ENCODE results near the gene PROM2.

PROM2 gene

GRCh38 chr2:95234286-95234785, 39.9 kb upstream of the PROM2 start:
- no peak overlapping the region for H3K4ac ChIP-seq (ENCODE audit: low read depth, low read length)
- H3K79me1 ChIP-seq (ENCODE audit: low read length), result no peaks in the 10 kb centered on the region
- H4K12ac ChIP-seq (ENCODE audit: low read depth, low read length), result no peak overlapping the region
- no CpG with 5 or more reads among the region's 5 CpGs for WGBS (ENCODE audit: extremely low coverage, insufficient coverage, insufficient read length)
- DNase-seq, result no peak
- no peak overlapping the region for H3K23ac ChIP-seq (ENCODE audit: low read length)
- no peak overlapping the region for H2BK5ac ChIP-seq (ENCODE audit: low read depth, low read length, poor library complexity)
- H3K9ac ChIP-seq (ENCODE audit: low read length), result no peak overlapping the region
- no peaks in the 10 kb centered on the region for H3K27me3 ChIP-seq (ENCODE audit: insufficient read depth, low read length)
- H2AK5ac ChIP-seq (ENCODE audit: low read length), result no peak overlapping the region
- H3K4me3 ChIP-seq (ENCODE audit: low read depth, low read length), result no peak overlapping the region
- H2AFZ ChIP-seq (ENCODE audit: insufficient read depth, low read length, poor library complexity), result no peak overlapping the region
- no peaks in the 10 kb centered on the region for H3K36me3 ChIP-seq (ENCODE audit: control insufficient read depth in 1 of 2, insufficient read depth in 2 of 2, low read length in 2 of 2)
- no peak overlapping the region for H3K14ac ChIP-seq (ENCODE audit: low read length)
- no peak overlapping the region for H4K91ac ChIP-seq (ENCODE audit: low read depth, low read length)
- H2BK12ac ChIP-seq (ENCODE audit: low read length), result no peak overlapping the region
- no peak overlapping the region for H3K27ac ChIP-seq (ENCODE audit: low read depth, low read length)
- H3K4me1 ChIP-seq (ENCODE audit: control insufficient read depth in 1 of 2, insufficient read depth in 2 of 2, low read length in 2 of 2), result peaks cover 0 to 3% of the 10 kb centered on the region in 2 experiments
- H3K18ac ChIP-seq (ENCODE audit: low read length), result no peak overlapping the region
- H3K9me3 ChIP-seq (ENCODE audit: insufficient read depth, low read depth, low read length), result no peaks in the 10 kb centered on the region
- no peak overlapping the region for H3K4me2 ChIP-seq (ENCODE audit: low read length)
- H3K79me2 ChIP-seq (ENCODE audit: control insufficient read depth, insufficient read depth, low read length, poor library complexity), result no peaks in the 10 kb centered on the region
- H4K8ac ChIP-seq (ENCODE audit: low read depth, low read length), result no peak overlapping the region
- no peak overlapping the region for H2BK120ac ChIP-seq (ENCODE audit: insufficient read depth, low read length, poor library complexity)

- no peak overlapping the region for H3K18ac ChIP-seq (ENCODE audit: low read length)
- H3K79me2 ChIP-seq (ENCODE audit: control insufficient read depth, insufficient read depth, low read length, poor library complexity), result no peaks in the 10 kb centered on the region
- H3K4me2 ChIP-seq (ENCODE audit: low read length), result no peak overlapping the region
- H3K14ac ChIP-seq (ENCODE audit: low read length), result no peak overlapping the region
- H4K8ac ChIP-seq (ENCODE audit: low read depth, low read length), result no peak overlapping the region
- no peak overlapping the region for H4K91ac ChIP-seq (ENCODE audit: low read depth, low read length)
- H3K79me1 ChIP-seq (ENCODE audit: low read length), result no peaks in the 10 kb centered on the region
- H2AK5ac ChIP-seq (ENCODE audit: low read length), result no peak overlapping the region
- H2AFZ ChIP-seq (ENCODE audit: insufficient read depth, low read length, poor library complexity), result no peak overlapping the region
- H3K27ac ChIP-seq (ENCODE audit: low read depth, low read length), result no peak overlapping the region
- no CpG with 5 or more reads among the region's 3 CpGs for WGBS (ENCODE audit: extremely low coverage, insufficient coverage, insufficient read length)
- no peak overlapping the region for H3K9ac ChIP-seq (ENCODE audit: low read length)
- no peak overlapping the region for H2BK12ac ChIP-seq (ENCODE audit: low read length)
- H3K23ac ChIP-seq (ENCODE audit: low read length), result no peak overlapping the region
- no peak overlapping the region for H2BK5ac ChIP-seq (ENCODE audit: low read depth, low read length, poor library complexity)
- H4K12ac ChIP-seq (ENCODE audit: low read depth, low read length), result no peak overlapping the region
- H2BK120ac ChIP-seq (ENCODE audit: insufficient read depth, low read length, poor library complexity), result no peak overlapping the region
- no peaks in the 10 kb centered on the region for H3K9me3 ChIP-seq (ENCODE audit: insufficient read depth, low read depth, low read length)
- no peak for DNase-seq
- no peak overlapping the region for H3K4me3 ChIP-seq (ENCODE audit: low read depth, low read length)
- no peaks in the 10 kb centered on the region for H3K36me3 ChIP-seq (ENCODE audit: control insufficient read depth in 1 of 2, insufficient read depth in 2 of 2, low read length in 2 of 2)
- no peaks in the 10 kb centered on the region for H3K27me3 ChIP-seq (ENCODE audit: insufficient read depth, low read length)
- peaks cover 0 to 3% of the 10 kb centered on the region in 2 experiments for H3K4me1 ChIP-seq (ENCODE audit: control insufficient read depth in 1 of 2, insufficient read depth in 2 of 2, low read length in 2 of 2)
- no peak overlapping the region for H3K4ac ChIP-seq (ENCODE audit: low read depth, low read length)
Observed at GRCh38 chr2:95234816-95235215, 39.4 kb upstream of the PROM2 start.

- H3K14ac ChIP-seq (ENCODE audit: low read length), result no peak overlapping the region
- no peak overlapping the region for H2AK5ac ChIP-seq (ENCODE audit: low read length)
- H3K4ac ChIP-seq (ENCODE audit: low read depth, low read length), result no peak overlapping the region
- no peak overlapping the region for H4K91ac ChIP-seq (ENCODE audit: low read depth, low read length)
- no peak overlapping the region for H2BK120ac ChIP-seq (ENCODE audit: insufficient read depth, low read length, poor library complexity)
- H3K4me3 ChIP-seq (ENCODE audit: low read depth, low read length), result no peak overlapping the region
- no peaks in the 10 kb centered on the region for H3K79me2 ChIP-seq (ENCODE audit: control insufficient read depth, insufficient read depth, low read length, poor library complexity)
- no peak overlapping the region for H2BK12ac ChIP-seq (ENCODE audit: low read length)
- no peaks in the 10 kb centered on the region for H3K79me1 ChIP-seq (ENCODE audit: low read length)
- no peaks in the 10 kb centered on the region for H3K36me3 ChIP-seq (ENCODE audit: control insufficient read depth in 1 of 2, insufficient read depth in 2 of 2, low read length in 2 of 2)
- no peak overlapping the region for H3K4me2 ChIP-seq (ENCODE audit: low read length)
- no peak overlapping the region for H4K8ac ChIP-seq (ENCODE audit: low read depth, low read length)
- H2AFZ ChIP-seq (ENCODE audit: insufficient read depth, low read length, poor library complexity), result no peak overlapping the region
- no peak overlapping the region for H2BK5ac ChIP-seq (ENCODE audit: low read depth, low read length, poor library complexity)
- H3K27me3 ChIP-seq (ENCODE audit: insufficient read depth, low read length), result no peaks in the 10 kb centered on the region
- H3K18ac ChIP-seq (ENCODE audit: low read length), result no peak overlapping the region
- H3K9ac ChIP-seq (ENCODE audit: low read length), result no peak overlapping the region
- H4K12ac ChIP-seq (ENCODE audit: low read depth, low read length), result no peak overlapping the region
- no peak overlapping the region for H3K27ac ChIP-seq (ENCODE audit: low read depth, low read length)
- H3K9me3 ChIP-seq (ENCODE audit: insufficient read depth, low read depth, low read length), result peaks cover 10% of the 10 kb centered on the region
- no peak for DNase-seq
- no peak overlapping the region for H3K23ac ChIP-seq (ENCODE audit: low read length)
- no peaks in the 10 kb centered on the region for H3K4me1 ChIP-seq (ENCODE audit: control insufficient read depth in 1 of 2, insufficient read depth in 2 of 2, low read length in 2 of 2)
Observed at GRCh38 chr2:95238131-95238530, 36.1 kb upstream of the PROM2 start.

- H3K4me3 ChIP-seq (ENCODE audit: low read depth, low read length), result no peak overlapping the region
- H3K23ac ChIP-seq (ENCODE audit: low read length), result no peak overlapping the region
- no peak overlapping the region for H4K8ac ChIP-seq (ENCODE audit: low read depth, low read length)
- H3K18ac ChIP-seq (ENCODE audit: low read length), result no peak overlapping the region
- H3K4ac ChIP-seq (ENCODE audit: low read depth, low read length), result no peak overlapping the region
- no peak overlapping the region for H2BK5ac ChIP-seq (ENCODE audit: low read depth, low read length, poor library complexity)
- H3K27ac ChIP-seq (ENCODE audit: low read depth, low read length), result no peak overlapping the region
- DNase-seq, result no peak
- no peak overlapping the region for H4K12ac ChIP-seq (ENCODE audit: low read depth, low read length)
- H3K79me1 ChIP-seq (ENCODE audit: low read length), result no peaks in the 10 kb centered on the region
- H2BK12ac ChIP-seq (ENCODE audit: low read length), result no peak overlapping the region
- no peak overlapping the region for H3K14ac ChIP-seq (ENCODE audit: low read length)
- no peaks in the 10 kb centered on the region for H3K36me3 ChIP-seq (ENCODE audit: control insufficient read depth in 1 of 2, insufficient read depth in 2 of 2, low read length in 2 of 2)
- no peak overlapping the region for H3K4me2 ChIP-seq (ENCODE audit: low read length)
- H3K79me2 ChIP-seq (ENCODE audit: control insufficient read depth, insufficient read depth, low read length, poor library complexity), result no peaks in the 10 kb centered on the region
- peaks cover 10% of the 10 kb centered on the region for H3K9me3 ChIP-seq (ENCODE audit: insufficient read depth, low read depth, low read length)
- H2AFZ ChIP-seq (ENCODE audit: insufficient read depth, low read length, poor library complexity), result no peak overlapping the region
- H2BK120ac ChIP-seq (ENCODE audit: insufficient read depth, low read length, poor library complexity), result no peak overlapping the region
- H3K4me1 ChIP-seq (ENCODE audit: control insufficient read depth in 1 of 2, insufficient read depth in 2 of 2, low read length in 2 of 2), result no peaks in the 10 kb centered on the region
- H2AK5ac ChIP-seq (ENCODE audit: low read length), result no peak overlapping the region
- H4K91ac ChIP-seq (ENCODE audit: low read depth, low read length), result no peak overlapping the region
- no peak overlapping the region for H3K9ac ChIP-seq (ENCODE audit: low read length)
- no peaks in the 10 kb centered on the region for H3K27me3 ChIP-seq (ENCODE audit: insufficient read depth, low read length)
- WGBS (ENCODE audit: extremely low coverage, insufficient coverage, insufficient read length), result no CpG with 5 or more reads among the region's 5 CpGs
Observed at GRCh38 chr2:95240091-95240490, 34.2 kb upstream of the PROM2 start.

Measured in trophoblast cell (in vitro differentiated cells and primary cell).